DND-41 (cell line): ENCODE measurements around the gene TSC2.

Experiments
- EZH2 ChIP-seq: IDR thresholded peaks from 3 replicates; pipeline ENCODE4 v1.6.1; 2012; ENCODE audit warnings: borderline replicate concordance, low read depth, mild to moderate bottlenecking, moderate library complexity, low read length, inconsistent platforms; ENCODE audit not compliant: severe bottlenecking
- TF ChIP-seq, protein P1 (sequence below): IDR thresholded peaks from 2 replicates; pipeline ENCODE4 v1.5.1; 2012; ENCODE audit warnings: borderline replicate concordance, low read length, moderate library complexity, mild to moderate bottlenecking; ENCODE audit not compliant: poor library complexity, severe bottlenecking; ENCODE audit errors: extremely low read depth

DNA sequence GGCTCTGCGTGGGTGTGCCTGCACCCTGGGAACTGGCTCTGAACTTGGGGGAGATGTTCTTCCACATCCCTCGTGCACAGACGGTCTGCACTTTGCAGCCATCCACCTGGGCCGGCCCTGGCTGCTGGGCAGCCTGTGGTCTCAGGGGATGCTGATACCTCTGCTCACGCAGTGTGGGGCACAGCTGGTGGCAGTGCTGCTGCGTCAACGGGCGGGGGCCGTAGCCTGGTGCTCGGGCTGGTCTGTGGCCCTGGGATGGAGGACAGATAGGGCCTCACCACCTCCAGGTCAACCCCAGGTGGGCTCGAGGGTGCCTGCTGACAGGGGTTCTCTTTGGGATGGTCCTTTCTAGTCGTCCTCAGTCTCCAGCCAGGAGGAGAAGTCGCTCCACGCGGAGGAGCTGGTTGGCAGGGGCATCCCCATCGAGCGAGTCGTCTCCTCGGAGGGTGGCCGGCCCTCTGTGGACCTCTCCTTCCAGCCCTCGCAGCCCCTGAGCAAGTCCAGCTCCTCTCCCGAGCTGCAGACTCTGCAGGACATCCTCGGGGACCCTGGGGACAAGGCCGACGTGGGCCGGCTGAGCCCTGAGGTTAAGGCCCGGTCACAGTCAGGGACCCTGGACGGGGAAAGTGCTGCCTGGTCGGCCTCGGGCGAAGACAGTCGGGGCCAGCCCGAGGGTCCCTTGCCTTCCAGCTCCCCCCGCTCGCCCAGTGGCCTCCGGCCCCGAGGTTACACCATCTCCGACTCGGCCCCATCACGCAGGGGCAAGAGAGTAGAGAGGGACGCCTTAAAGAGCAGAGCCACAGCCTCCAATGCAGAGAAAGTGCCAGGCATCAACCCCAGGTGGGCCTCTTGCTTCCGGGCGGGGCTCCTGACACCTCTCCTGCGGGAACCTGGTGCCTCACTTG lies 36.3 kb downstream of the TSC2 start:
- TF ChIP-seq, protein P1, sequence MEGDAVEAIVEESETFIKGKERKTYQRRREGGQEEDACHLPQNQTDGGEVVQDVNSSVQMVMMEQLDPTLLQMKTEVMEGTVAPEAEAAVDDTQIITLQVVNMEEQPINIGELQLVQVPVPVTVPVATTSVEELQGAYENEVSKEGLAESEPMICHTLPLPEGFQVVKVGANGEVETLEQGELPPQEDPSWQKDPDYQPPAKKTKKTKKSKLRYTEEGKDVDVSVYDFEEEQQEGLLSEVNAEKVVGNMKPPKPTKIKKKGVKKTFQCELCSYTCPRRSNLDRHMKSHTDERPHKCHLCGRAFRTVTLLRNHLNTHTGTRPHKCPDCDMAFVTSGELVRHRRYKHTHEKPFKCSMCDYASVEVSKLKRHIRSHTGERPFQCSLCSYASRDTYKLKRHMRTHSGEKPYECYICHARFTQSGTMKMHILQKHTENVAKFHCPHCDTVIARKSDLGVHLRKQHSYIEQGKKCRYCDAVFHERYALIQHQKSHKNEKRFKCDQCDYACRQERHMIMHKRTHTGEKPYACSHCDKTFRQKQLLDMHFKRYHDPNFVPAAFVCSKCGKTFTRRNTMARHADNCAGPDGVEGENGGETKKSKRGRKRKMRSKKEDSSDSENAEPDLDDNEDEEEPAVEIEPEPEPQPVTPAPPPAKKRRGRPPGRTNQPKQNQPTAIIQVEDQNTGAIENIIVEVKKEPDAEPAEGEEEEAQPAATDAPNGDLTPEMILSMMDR: no peak
- TF ChIP-seq EZH2: no peak
